SK-N-SH (cell line): Measurements from ENCODE around the gene ZG16B. TPM values are rescaled to one million over a fixed set of nuclear protein-coding genes. Genes with fewer than 3 reads are reported as not detected.

ENCODE experiments used
- CTCF ChIA-PET: fragments of 300-600, 350-600 bp; formaldehyde crosslinking; extraction: SDS; loops from one replicate; lab custom pipeline; 2021; lab: Yijun Ruan, JAX
- POLR2A ChIA-PET: fragments of 350-600 bp; sonication (Branson Sonifier 250); formaldehyde crosslinking; extraction: SDS; loops from one replicate; lab custom pipeline; 2020; ENCODE audit warnings: antibody characterized with exemption, inconsistent platforms; lab: Yijun Ruan, JAX
- DNase-seq: peaks from one replicate; pipeline ENCODE4 v3.0.0; 2012
- H2AFZ ChIP-seq: fragments of 200-600 bp; sonication (generic); 2 replicates; pipeline ENCODE4 v1.8.1; 2016; ENCODE audit warnings: antibody characterized with exemption, mild to moderate bottlenecking, low read depth
- H3F3A ChIP-seq: fragments of 200-600 bp; sonication (generic); replicated peaks from 2 replicates; pipeline ENCODE3; 2016; ENCODE audit warnings: antibody characterized with exemption, mild to moderate bottlenecking; ENCODE audit not compliant: insufficient read depth
- H3K27ac ChIP-seq, 2 experiments: fragments of 200-500 bp in 1 of 2; fragments of 200-600 bp in 1 of 2; sonication (Bioruptor generic) in 1 of 2; sonication (generic), shearing (Covaris generic) in 1 of 2; 2 replicates each; pipeline versions ENCODE4 v1.5.1 to v1.6.1; 2014 to 2016; ENCODE audit warnings: low read depth in 2 of 2, inconsistent platforms in 1 of 2, low read length in 1 of 2, mild to moderate bottlenecking in 1 of 2, mixed read lengths in 1 of 2
- H3K27me3 ChIP-seq: fragments of 200-600 bp; sonication (generic), shearing (Covaris generic); 2 replicates; pipeline ENCODE4 v1.6.1; 2016; ENCODE audit warnings: mixed run types; ENCODE audit not compliant: insufficient read depth
- H3K36me3 ChIP-seq, 2 experiments: fragments of 200-500 bp in 1 of 2; fragments of 200-600 bp in 1 of 2; sonication (Bioruptor generic) in 1 of 2; sonication (generic) in 1 of 2; replicated peaks in 1 of 2; 2 replicates each; pipeline versions ENCODE3 to v1.5.1; 2014 to 2016; ENCODE audit warnings: low read length in 1 of 2, mild to moderate bottlenecking in 1 of 2; ENCODE audit not compliant: insufficient read depth in 2 of 2, control insufficient read depth in 1 of 2
- H3K4me1 ChIP-seq, 2 experiments: fragments of 200-500 bp in 1 of 2; fragments of 200-600 bp in 1 of 2; sonication (Bioruptor generic) in 1 of 2; sonication (generic), shearing (Covaris generic) in 1 of 2; 2 replicates each; pipeline versions ENCODE4 v1.5.1 to v1.6.1; 2014 to 2016; ENCODE audit warnings: low read depth in 1 of 2, low read length in 1 of 2, mixed run types in 1 of 2; ENCODE audit not compliant: insufficient read depth in 2 of 2, control insufficient read depth in 1 of 2
- H3K4me2 ChIP-seq: fragments of 200-600 bp; sonication (generic), shearing (Covaris generic); 2 replicates; pipeline ENCODE4 v1.6.1; 2017; ENCODE audit warnings: mixed run types
- H3K4me3 ChIP-seq, 2 experiments: fragments of 200-500 bp in 1 of 2; fragments of 200-600 bp in 1 of 2; sonication (Bioruptor generic) in 1 of 2; sonication (generic), shearing (Covaris generic) in 1 of 2; 2 replicates each; pipeline versions ENCODE4 v1.5.1 to v1.8.1; 2014 to 2016; ENCODE audit warnings: low read depth in 2 of 2, inconsistent platforms in 1 of 2, low read length in 1 of 2, mild to moderate bottlenecking in 1 of 2, mixed read lengths in 1 of 2, moderate library complexity in 1 of 2
- H3K79me2 ChIP-seq: fragments of 200-600 bp; sonication (generic); 2 replicates; pipeline ENCODE4 v1.8.1; 2017; ENCODE audit warnings: mild to moderate bottlenecking; ENCODE audit not compliant: insufficient read depth
- H3K9ac ChIP-seq: fragments of 200-600 bp; sonication (generic); 2 replicates; pipeline ENCODE4 v1.6.1; 2017; ENCODE audit warnings: mixed run types
- H3K9me2 ChIP-seq: fragments of 200-600 bp; sonication (generic); 2 replicates; pipeline ENCODE4 v1.6.1; 2017; ENCODE audit warnings: mixed run types
- H3K9me3 ChIP-seq: fragments of 200-600 bp; sonication (generic); 2 replicates; pipeline ENCODE4 v1.6.1; 2017; ENCODE audit warnings: mixed run types, mild to moderate bottlenecking, moderate library complexity
- H4K20me1 ChIP-seq: fragments of 200-600 bp; sonication (generic); 2 replicates; pipeline ENCODE4 v1.6.1; 2017; ENCODE audit warnings: mild to moderate bottlenecking, mixed run types; ENCODE audit not compliant: insufficient read depth
- CHD2 ChIP-seq: fragments of 150-350 bp; IDR thresholded peaks from 2 replicates; pipeline ENCODE4 v1.6.1; 2018; ENCODE audit warnings: low read length; ENCODE audit not compliant: partially characterized antibody
- ELF1 ChIP-seq: IDR thresholded peaks from 2 replicates; pipeline ENCODE4 v1.4.0; 2012
- EZH2phosphoT487 ChIP-seq: fragments of 200-600 bp; sonication (generic); IDR thresholded peaks from 2 replicates; pipeline ENCODE4 v1.6.1; 2017; ENCODE audit warnings: low read depth, mixed run types, mild to moderate bottlenecking, antibody characterized with exemption, moderate library complexity, borderline replicate concordance
- MXI1 ChIP-seq: IDR thresholded peaks from 2 replicates; pipeline ENCODE4 v1.6.1; 2012; ENCODE audit warnings: mild to moderate bottlenecking, low read depth, low read length, improper control_type of control experiment
- NFIC ChIP-seq: IDR thresholded peaks from 2 replicates; pipeline ENCODE4 v1.4.0; 2012; ENCODE audit warnings: borderline replicate concordance
- POLR2AphosphoS5 ChIP-seq: IDR thresholded peaks from 2 replicates; pipeline ENCODE4 v1.6.1; 2012; ENCODE audit warnings: low read depth, low read length
- RAD21 ChIP-seq: IDR thresholded peaks from 2 replicates; pipeline ENCODE4 v1.6.1; 2012; ENCODE audit warnings: mild to moderate bottlenecking, low read length
- RFX5 ChIP-seq: IDR thresholded peaks from 2 replicates; pipeline ENCODE4 v1.6.1; 2012; ENCODE audit warnings: mild to moderate bottlenecking, improper control_type of control experiment, low read length
- SMC3 ChIP-seq: IDR thresholded peaks from 2 replicates; pipeline ENCODE4 v1.6.1; 2012; ENCODE audit warnings: low read depth, low read length, improper control_type of control experiment
- YY1 ChIP-seq: IDR thresholded peaks from 2 replicates; pipeline ENCODE4 v1.4.0; 2012; ENCODE audit warnings: low read depth, mild to moderate bottlenecking
- WGBS: methylation state at CpG from one replicate; pipeline ENCODE4 v1.1.6; 2017; ENCODE audit warnings: low lambda C conversion rate; 5-methylcytosine and 5-hydroxymethylcytosine counted together
- polyA plus RNA-seq, 3 experiments: library from polyadenylated mRNA; depleted of rRNA; stranded (reverse); fragments of >200 nt; gene quantifications; 2 replicates each; pipeline ENCODE4 v1.2.3, GENCODE V29; 2012
- TF ChIP-seq, protein P1 (sequence below): fragments of 200-600 bp; sonication (generic); IDR thresholded peaks from 2 replicates; pipeline ENCODE4 v1.6.1; 2017; ENCODE audit warnings: antibody characterized with exemption, mild to moderate bottlenecking, moderate library complexity
- TF ChIP-seq, protein P2 (sequence below): IDR thresholded peaks from 2 replicates; pipeline ENCODE4 v1.4.0; 2012; ENCODE audit warnings: low read depth, borderline replicate concordance
- TF ChIP-seq, protein P3 (sequence below): fragments of 150-350 bp; IDR thresholded peaks from 2 replicates; pipeline ENCODE4 v1.6.1; 2017; ENCODE audit warnings: antibody characterized with exemption, low read length, low read depth, borderline replicate concordance
- TF ChIP-seq, protein P4 (sequence below): IDR thresholded peaks from 2 replicates; pipeline ENCODE4; 2012

Gene ZG16B
- polyA plus RNA-seq, 1 of the 3 experiments (the other 2 are of a cell fraction), result 0.26 TPM

DNA sequence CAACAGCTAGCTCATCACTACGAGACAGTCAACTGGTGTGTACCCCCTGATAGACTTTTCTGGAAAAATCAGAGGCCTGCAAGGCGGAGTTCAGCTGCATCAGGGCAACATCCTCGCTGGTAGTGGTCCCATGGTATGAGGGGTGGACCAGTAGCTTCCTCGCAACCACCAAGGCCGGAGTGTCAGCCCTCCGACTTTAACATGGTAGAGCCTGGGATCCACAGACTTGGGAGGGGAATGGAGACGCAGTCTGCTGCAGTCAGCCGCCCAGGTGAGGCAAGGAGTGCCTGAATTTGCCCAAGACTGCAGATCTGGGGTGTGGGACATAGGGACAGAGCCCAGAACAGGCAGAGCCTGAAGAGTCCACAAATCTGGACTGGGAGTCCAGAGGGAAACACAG, 13.4 kb downstream of the ZG16B start (continued):
- no peak for TF ChIP-seq RFX5

DNA sequence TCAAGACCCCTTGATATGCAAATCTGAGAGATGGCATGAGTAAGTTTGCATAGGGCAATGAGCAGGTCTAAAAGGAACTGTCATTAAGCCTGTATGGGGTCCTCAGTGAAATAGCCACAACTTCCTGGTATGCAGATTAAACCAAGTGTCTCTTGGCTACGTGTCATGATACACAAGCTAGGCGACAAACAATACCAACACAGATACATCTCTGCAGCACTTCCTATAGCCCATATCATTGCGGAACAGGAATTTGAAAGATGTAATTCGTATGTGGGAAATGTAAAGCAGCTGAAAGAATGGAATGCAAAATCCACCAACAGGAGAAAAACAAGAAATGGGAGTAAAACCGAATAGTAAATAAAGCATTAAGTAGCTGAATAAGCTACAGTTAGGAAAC, 15.0 kb downstream of the ZG16B start:
- no peak overlapping the region for H3K9ac ChIP-seq
- H3K79me2 ChIP-seq, result no peaks in the 10 kb centered on the region
- no peaks in the 10 kb centered on the region for H3F3A ChIP-seq
- TF ChIP-seq ELF1 (no peak), MXI1 (no peak), EZH2phosphoT487 (no peak), RFX5 (no peak), NFIC (no peak)
- TF ChIP-seq, protein P1, sequence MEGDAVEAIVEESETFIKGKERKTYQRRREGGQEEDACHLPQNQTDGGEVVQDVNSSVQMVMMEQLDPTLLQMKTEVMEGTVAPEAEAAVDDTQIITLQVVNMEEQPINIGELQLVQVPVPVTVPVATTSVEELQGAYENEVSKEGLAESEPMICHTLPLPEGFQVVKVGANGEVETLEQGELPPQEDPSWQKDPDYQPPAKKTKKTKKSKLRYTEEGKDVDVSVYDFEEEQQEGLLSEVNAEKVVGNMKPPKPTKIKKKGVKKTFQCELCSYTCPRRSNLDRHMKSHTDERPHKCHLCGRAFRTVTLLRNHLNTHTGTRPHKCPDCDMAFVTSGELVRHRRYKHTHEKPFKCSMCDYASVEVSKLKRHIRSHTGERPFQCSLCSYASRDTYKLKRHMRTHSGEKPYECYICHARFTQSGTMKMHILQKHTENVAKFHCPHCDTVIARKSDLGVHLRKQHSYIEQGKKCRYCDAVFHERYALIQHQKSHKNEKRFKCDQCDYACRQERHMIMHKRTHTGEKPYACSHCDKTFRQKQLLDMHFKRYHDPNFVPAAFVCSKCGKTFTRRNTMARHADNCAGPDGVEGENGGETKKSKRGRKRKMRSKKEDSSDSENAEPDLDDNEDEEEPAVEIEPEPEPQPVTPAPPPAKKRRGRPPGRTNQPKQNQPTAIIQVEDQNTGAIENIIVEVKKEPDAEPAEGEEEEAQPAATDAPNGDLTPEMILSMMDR, result no peak
- TF ChIP-seq, all 33 proteins: peak for 0
- CTCF ChIA-PET, result interaction anchor here (1.2 to 3.0 kb wide), 2 partner anchors 23 to 30 kb away, joined by 4 to 11 read pairs; no protein-coding TSS in a partner anchor
- no peaks in the 10 kb centered on the region for H3K9me2 ChIP-seq
- POLR2A ChIA-PET, result no interaction called here
- 80% methylated on average over 5 of the region's 5 CpGs for WGBS
- no peak overlapping the region for H3K4me3 ChIP-seq
- no peaks in the 10 kb centered on the region for H3K9me3 ChIP-seq
- no peak overlapping the region for H3K27ac ChIP-seq
- H2AFZ ChIP-seq, result no peak overlapping the region
- DNase-seq, result no peak
- no peaks in the 10 kb centered on the region for H4K20me1 ChIP-seq
- no peaks in the 10 kb centered on the region for H3K36me3 ChIP-seq
- no peaks in the 10 kb centered on the region for H3K4me1 ChIP-seq
- peaks cover 5% of the 10 kb centered on the region; the same call in 1 of the 2 replicates for H3K27me3 ChIP-seq
- H3K4me2 ChIP-seq, result no peak overlapping the region

DNA sequence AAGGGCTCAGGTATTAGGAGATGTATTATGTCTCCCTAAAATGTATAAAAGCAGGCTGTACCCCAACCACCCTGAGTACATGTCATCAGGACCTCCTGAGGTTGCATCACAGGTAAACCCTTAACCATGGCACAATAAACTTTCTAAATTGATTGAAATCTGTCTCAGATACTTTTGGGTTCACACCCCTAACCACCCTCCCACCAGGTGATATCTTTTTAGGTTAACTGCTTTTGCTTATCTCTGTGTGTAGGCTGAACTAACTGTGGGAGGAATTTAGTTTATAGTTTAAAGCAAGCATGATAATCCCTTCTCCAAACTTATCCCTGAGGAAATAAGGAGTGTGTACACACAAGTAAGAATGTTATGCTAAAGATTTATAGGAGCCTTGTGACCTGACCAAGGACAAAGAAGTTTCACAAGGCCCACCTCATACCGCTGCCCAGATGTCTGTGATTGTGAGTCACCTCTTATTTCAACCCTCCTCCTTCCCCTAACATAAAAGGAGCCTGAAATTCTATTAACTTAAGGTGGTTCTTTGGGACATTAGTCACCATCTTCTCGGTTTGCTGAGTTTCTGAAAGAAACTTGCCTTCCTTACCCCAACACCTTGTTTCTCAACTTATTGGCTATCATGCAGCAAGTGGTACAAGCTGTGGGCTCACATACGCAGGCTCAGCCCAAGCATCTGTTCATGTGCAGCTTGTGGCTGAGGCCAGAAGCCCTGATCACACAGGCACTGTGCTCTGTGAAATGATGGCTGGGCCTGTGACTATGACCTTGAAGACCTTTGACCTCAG, 16.6 kb downstream of the ZG16B start:
- 48% methylated on average over 3 of the region's 3 CpGs for WGBS
- H3K4me1 ChIP-seq, result no peaks in the 10 kb centered on the region; a peak in 1 of 4 replicates
- H3K4me2 ChIP-seq, result no peak overlapping the region
- H3K27me3 ChIP-seq, result peaks cover 5% of the 10 kb centered on the region; the same call in 1 of the 2 replicates
- TF ChIP-seq, protein P2, sequence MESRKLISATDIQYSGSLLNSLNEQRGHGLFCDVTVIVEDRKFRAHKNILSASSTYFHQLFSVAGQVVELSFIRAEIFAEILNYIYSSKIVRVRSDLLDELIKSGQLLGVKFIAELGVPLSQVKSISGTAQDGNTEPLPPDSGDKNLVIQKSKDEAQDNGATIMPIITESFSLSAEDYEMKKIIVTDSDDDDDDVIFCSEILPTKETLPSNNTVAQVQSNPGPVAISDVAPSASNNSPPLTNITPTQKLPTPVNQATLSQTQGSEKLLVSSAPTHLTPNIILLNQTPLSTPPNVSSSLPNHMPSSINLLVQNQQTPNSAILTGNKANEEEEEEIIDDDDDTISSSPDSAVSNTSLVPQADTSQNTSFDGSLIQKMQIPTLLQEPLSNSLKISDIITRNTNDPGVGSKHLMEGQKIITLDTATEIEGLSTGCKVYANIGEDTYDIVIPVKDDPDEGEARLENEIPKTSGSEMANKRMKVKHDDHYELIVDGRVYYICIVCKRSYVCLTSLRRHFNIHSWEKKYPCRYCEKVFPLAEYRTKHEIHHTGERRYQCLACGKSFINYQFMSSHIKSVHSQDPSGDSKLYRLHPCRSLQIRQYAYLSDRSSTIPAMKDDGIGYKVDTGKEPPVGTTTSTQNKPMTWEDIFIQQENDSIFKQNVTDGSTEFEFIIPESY, result no peak
- TF ChIP-seq, protein P3, sequence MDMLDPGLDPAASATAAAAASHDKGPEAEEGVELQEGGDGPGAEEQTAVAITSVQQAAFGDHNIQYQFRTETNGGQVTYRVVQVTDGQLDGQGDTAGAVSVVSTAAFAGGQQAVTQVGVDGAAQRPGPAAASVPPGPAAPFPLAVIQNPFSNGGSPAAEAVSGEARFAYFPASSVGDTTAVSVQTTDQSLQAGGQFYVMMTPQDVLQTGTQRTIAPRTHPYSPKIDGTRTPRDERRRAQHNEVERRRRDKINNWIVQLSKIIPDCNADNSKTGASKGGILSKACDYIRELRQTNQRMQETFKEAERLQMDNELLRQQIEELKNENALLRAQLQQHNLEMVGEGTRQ, result no peak
- TF ChIP-seq RAD21 (no peak), CHD2 (no peak), SMC3 (no peak), POLR2AphosphoS5 (no peak), YY1 (no peak)
- TF ChIP-seq, protein P4, sequence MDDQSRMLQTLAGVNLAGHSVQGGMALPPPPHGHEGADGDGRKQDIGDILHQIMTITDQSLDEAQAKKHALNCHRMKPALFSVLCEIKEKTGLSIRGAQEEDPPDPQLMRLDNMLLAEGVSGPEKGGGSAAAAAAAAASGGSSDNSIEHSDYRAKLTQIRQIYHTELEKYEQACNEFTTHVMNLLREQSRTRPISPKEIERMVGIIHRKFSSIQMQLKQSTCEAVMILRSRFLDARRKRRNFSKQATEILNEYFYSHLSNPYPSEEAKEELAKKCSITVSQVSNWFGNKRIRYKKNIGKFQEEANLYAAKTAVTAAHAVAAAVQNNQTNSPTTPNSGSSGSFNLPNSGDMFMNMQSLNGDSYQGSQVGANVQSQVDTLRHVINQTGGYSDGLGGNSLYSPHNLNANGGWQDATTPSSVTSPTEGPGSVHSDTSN, result no peak
- no peak overlapping the region for H3K9ac ChIP-seq
- no peak for DNase-seq
- no peak overlapping the region for H3K4me3 ChIP-seq
- H3K9me2 ChIP-seq, result no peaks in the 10 kb centered on the region
- ChIA-PET POLR2A (no interaction called here), CTCF (interaction anchor here (3.0 kb wide), 1 partner anchor 22 kb away, joined by 11 read pairs; no protein-coding TSS in a partner anchor)
- H3K27ac ChIP-seq, result no peak overlapping the region
- no peaks in the 10 kb centered on the region for H3K36me3 ChIP-seq
- no peak overlapping the region for H2AFZ ChIP-seq
- no peaks in the 10 kb centered on the region for H3K9me3 ChIP-seq
- H3F3A ChIP-seq, result no peaks in the 10 kb centered on the region
- H4K20me1 ChIP-seq, result no peaks in the 10 kb centered on the region
- no peaks in the 10 kb centered on the region for H3K79me2 ChIP-seq
